Neuron (in vitro differentiated cells): Measurements from ENCODE around the gene TECPR1.
"Not testable (repeated sequence)": the region's sequence is repeated elsewhere in the genome, so short reads cannot be mapped to it uniquely, and the experiment has no call there.

Experiments
- H2AFZ ChIP-seq: one replicate; pipeline ENCODE4 v1.6.1; 2013; ENCODE audit warnings: low read depth, mild to moderate bottlenecking, inconsistent platforms, low read length, moderate library complexity
- H3K27me3 ChIP-seq: one replicate; pipeline ENCODE4 v1.6.1; 2013; ENCODE audit warnings: low read length; ENCODE audit not compliant: insufficient read depth
- H3K36me3 ChIP-seq: one replicate; pipeline ENCODE4 v1.6.1; 2013; ENCODE audit warnings: low read length; ENCODE audit not compliant: insufficient read depth
- H3K4me1 ChIP-seq: one replicate; pipeline ENCODE4 v1.6.1; 2013; ENCODE audit warnings: low read length; ENCODE audit not compliant: insufficient read depth
- H3K4me3 ChIP-seq: 2 replicates; pipeline ENCODE4 v1.5.1; 2013; ENCODE audit warnings: mild to moderate bottlenecking, low read length, moderate library complexity
- H3K9me3 ChIP-seq: one replicate; pipeline ENCODE4 v1.6.1; 2013; ENCODE audit warnings: low read length

Gene TECPR1

GRCh38 chr7:98224701-98225181 is 27.3 kb downstream of the TECPR1 start:
- Histone ChIP-seq H3K27me3 (no peaks in the 10 kb centered on the region), H3K4me3 (no peak overlapping the region), H2AFZ (no peak overlapping the region), H3K36me3 (peaks cover 26% of the 10 kb centered on the region), H3K4me1 (no peaks in the 10 kb centered on the region), H3K9me3 (no peaks in the 10 kb centered on the region)

- H3K9me3 ChIP-seq, result no peaks in the 10 kb centered on the region
- no peak overlapping the region for H2AFZ ChIP-seq
- H3K36me3 ChIP-seq, result peaks cover 24% of the 10 kb centered on the region
- H3K4me3 ChIP-seq, result no peak overlapping the region
- H3K4me1 ChIP-seq, result no peaks in the 10 kb centered on the region
- H3K27me3 ChIP-seq, result no peaks in the 10 kb centered on the region
These were observed 27.9 kb downstream of the TECPR1 start for GRCh38 chr7:98223898-98224700.

- no peaks in the 10 kb centered on the region for H3K9me3 ChIP-seq
- no peaks in the 10 kb centered on the region for H3K4me1 ChIP-seq
- H3K27me3 ChIP-seq, result no peaks in the 10 kb centered on the region
- no peak overlapping the region for H3K4me3 ChIP-seq
- H3K36me3 ChIP-seq, result peaks cover 24% of the 10 kb centered on the region
- H2AFZ ChIP-seq, result no peak overlapping the region
These were observed 28.6 kb downstream of the TECPR1 start for GRCh38 chr7:98223351-98223897.

GRCh38 chr7:98222533-98223195 is 29.4 kb downstream of the TECPR1 start:
- no peak overlapping the region for H2AFZ ChIP-seq
- no peaks in the 10 kb centered on the region for H3K9me3 ChIP-seq
- H3K4me3 ChIP-seq, result no peak overlapping the region
- no peaks in the 10 kb centered on the region for H3K27me3 ChIP-seq
- peaks cover 23% of the 10 kb centered on the region for H3K36me3 ChIP-seq
- no peaks in the 10 kb centered on the region for H3K4me1 ChIP-seq

- no peaks in the 10 kb centered on the region for H3K27me3 ChIP-seq
- H3K4me3 ChIP-seq, result no peak overlapping the region
- H3K9me3 ChIP-seq, result no peaks in the 10 kb centered on the region
- peaks cover 23% of the 10 kb centered on the region for H3K36me3 ChIP-seq
- H2AFZ ChIP-seq, result no peak overlapping the region
- no peaks in the 10 kb centered on the region for H3K4me1 ChIP-seq
These were observed 30.2 kb downstream of the TECPR1 start for GRCh38 chr7:98221611-98222532.

- H3K9me3 ChIP-seq, H2AFZ ChIP-seq, H3K4me1 ChIP-seq, H3K4me3 ChIP-seq, H3K27me3 ChIP-seq: not testable (repeated sequence)
- H3K36me3 ChIP-seq, result peaks cover 20% of the 10 kb centered on the region
These were observed 32.6 kb downstream of the TECPR1 start for GRCh38 chr7:98219382-98219781.

GRCh38 chr7:98217623-98218582 is 34.1 kb downstream of the TECPR1 start:
- Histone ChIP-seq H3K4me1 (no peaks in the 10 kb centered on the region), H3K36me3 (peaks cover 20% of the 10 kb centered on the region), H2AFZ (no peak overlapping the region), H3K9me3 (no peaks in the 10 kb centered on the region), H3K4me3 (no peak overlapping the region), H3K27me3 (no peaks in the 10 kb centered on the region)

- Histone ChIP-seq H3K4me3 (no peak overlapping the region), H3K4me1 (no peaks in the 10 kb centered on the region), H3K27me3 (no peaks in the 10 kb centered on the region), H3K36me3 (peaks cover 17% of the 10 kb centered on the region), H2AFZ (no peak overlapping the region), H3K9me3 (no peaks in the 10 kb centered on the region)
These were observed 35.0 kb downstream of the TECPR1 start for GRCh38 chr7:98216941-98217622.

- Histone ChIP-seq H3K36me3 (peaks cover 10% of the 10 kb centered on the region), H3K4me1 (no peaks in the 10 kb centered on the region), H3K27me3 (no peaks in the 10 kb centered on the region), H3K9me3 (peaks cover 3% of the 10 kb centered on the region), H3K4me3 (no peak overlapping the region), H2AFZ (no peak overlapping the region)
These were observed 36.2 kb downstream of the TECPR1 start for GRCh38 chr7:98215561-98216495.

- Histone ChIP-seq H2AFZ (no peak overlapping the region), H3K4me1 (no peaks in the 10 kb centered on the region), H3K36me3 (peaks cover 10% of the 10 kb centered on the region), H3K27me3 (no peaks in the 10 kb centered on the region), H3K4me3 (no peak overlapping the region), H3K9me3 (peaks cover 3% of the 10 kb centered on the region)
These were observed 37.2 kb downstream of the TECPR1 start for GRCh38 chr7:98214811-98215321.
